Activated CD8-positive, alpha-beta memory T cell treated with anti-CD3 and anti-CD28 coated beads, Interleukin-2, amount 50 U/mL, for 24 hours (primary cell): ENCODE data around the gene CITED4.
"Not testable (repeated sequence)": the region's sequence is repeated elsewhere in the genome, so short reads cannot be mapped to it uniquely, and the experiment has no call there.

ENCODE experiments used
- DNase-seq: peaks from one replicate; pipeline ENCODE4 v3.0.0-alpha.2; 2020; ENCODE audit errors: extremely low read depth

Gene CITED4

GRCh38 chr1:40862008-40862863, at the start of gene CITED4:
Gene CITED4 (minus strand): TSS chr1:40862363. CDS start chr1:40862127, 236 bp downstream.
- DNase-seq, result peak; percentile 75

- no peak for DNase-seq
Observed at GRCh38 chr1:40911105-40911504, 48.9 kb upstream of the CITED4 start.

GRCh38 chr1:40909281-40909680, 47.1 kb upstream of the CITED4 start:
- no peak for DNase-seq

GRCh38 chr1:40908350-40908749, 46.2 kb upstream of the CITED4 start:
- DNase-seq, result no peak

- DNase-seq, result no peak
Observed at GRCh38 chr1:40907899-40908298, 45.7 kb upstream of the CITED4 start.

- no peak for DNase-seq
Observed at GRCh38 chr1:40906781-40907400, 44.7 kb upstream of the CITED4 start.

- DNase-seq, result no peak
Observed at GRCh38 chr1:40905061-40905460, 42.9 kb upstream of the CITED4 start.

- no peak for DNase-seq
Observed at GRCh38 chr1:40903106-40903505, 40.9 kb upstream of the CITED4 start.

GRCh38 chr1:40901886-40902852, 40.0 kb upstream of the CITED4 start:
- DNase-seq, result no peak

GRCh38 chr1:40899230-40899870, 37.2 kb upstream of the CITED4 start:
- DNase-seq, result no peak

- DNase-seq, result no peak
Observed at GRCh38 chr1:40898431-40898901, 36.3 kb upstream of the CITED4 start.

- DNase-seq, result no peak
Observed at GRCh38 chr1:40897513-40897912, 35.4 kb upstream of the CITED4 start.

GRCh38 chr1:40896482-40896881, 34.3 kb upstream of the CITED4 start:
- no peak for DNase-seq

GRCh38 chr1:40895601-40896000, 33.4 kb upstream of the CITED4 start:
- no peak for DNase-seq

- DNase-seq, result not testable (repeated sequence)
Observed at GRCh38 chr1:40894858-40895257, 32.7 kb upstream of the CITED4 start.

- no peak for DNase-seq
Observed at GRCh38 chr1:40894455-40894854, 32.3 kb upstream of the CITED4 start.

GRCh38 chr1:40893946-40894345, 31.8 kb upstream of the CITED4 start:
- DNase-seq, result no peak

- DNase-seq, result no peak
Observed at GRCh38 chr1:40892354-40892753, 30.2 kb upstream of the CITED4 start.

GRCh38 chr1:40890771-40891170, 28.6 kb upstream of the CITED4 start:
- no peak for DNase-seq

- DNase-seq, result no peak
Observed at GRCh38 chr1:40887652-40888051, 25.5 kb upstream of the CITED4 start.

- no peak for DNase-seq
Observed at GRCh38 chr1:40887012-40887378, 24.8 kb upstream of the CITED4 start.
